GM19099 (cell line): Measurements from ENCODE around the gene FCRLB.
A peak's percentile ranks its signal among the peaks of the same experiment; 100 is the strongest.

Experiments used
- POLR2A ChIP-seq: IDR thresholded peaks from 3 replicates; pipeline ENCODE4 v1.6.1; 2011; ENCODE audit warnings: low read depth; ENCODE audit not compliant: insufficient read length; ENCODE audit errors: extremely low read depth

Gene FCRLB, protein sequence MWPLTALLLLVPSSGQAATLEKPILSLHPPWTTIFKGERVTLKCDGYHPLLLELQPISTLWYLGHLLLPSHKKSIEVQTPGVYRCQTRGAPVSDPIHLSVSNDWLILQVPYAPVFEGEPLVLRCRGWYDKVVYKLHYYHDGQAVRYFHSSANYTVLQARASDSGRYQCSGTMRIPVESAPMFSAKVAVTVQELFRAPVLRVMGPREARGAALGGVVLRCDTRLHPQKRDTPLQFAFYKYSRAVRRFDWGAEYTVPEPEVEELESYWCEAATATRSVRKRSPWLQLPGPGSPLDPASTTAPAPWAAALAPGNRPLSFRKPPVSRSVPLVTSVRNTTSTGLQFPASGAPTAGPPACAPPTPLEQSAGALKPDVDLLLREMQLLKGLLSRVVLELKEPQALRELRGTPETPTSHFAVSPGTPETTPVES

DNA sequence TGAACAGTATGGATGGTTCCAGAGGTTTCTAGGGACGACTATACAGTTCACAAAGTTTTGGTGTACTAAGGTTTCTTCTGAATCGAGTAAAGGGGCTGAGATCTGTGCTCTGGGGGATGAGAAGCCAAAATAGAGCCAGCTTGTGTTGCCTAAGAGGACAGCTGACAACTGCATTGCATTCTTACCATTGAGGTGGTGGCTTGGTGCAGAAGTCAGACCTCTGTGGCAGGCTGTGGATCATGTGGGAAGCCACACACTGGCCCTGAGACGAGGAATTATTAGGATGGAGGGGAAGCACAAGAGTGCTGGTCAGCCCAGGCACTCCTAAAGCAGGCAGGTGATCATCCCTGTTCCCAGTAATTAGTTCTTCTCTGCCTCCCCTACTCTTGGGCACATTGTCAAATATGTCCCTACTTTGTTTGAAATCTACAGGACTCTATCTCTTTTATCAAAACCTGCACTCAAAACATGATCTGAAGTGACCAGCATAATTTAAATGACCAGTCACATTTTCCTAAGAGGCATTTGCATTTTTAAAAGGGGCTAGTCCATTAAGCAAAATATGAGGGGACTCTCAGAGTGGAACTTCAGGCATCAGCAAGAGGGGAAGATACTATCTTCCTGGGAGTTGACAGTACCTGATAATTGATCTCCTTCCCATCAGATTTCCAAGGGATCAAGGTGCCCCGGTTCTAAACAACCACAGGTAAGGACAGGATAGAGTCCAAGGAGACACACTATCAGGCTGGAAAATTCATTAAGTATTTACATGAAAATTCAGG, at the start of gene FCRLB:
FCRLB (plus strand) TSS at position 589 of the 782 bp plus-strand sequence. CDS start 1,129 bp downstream, outside the sequence.
- no peak for TF ChIP-seq POLR2A

DNA sequence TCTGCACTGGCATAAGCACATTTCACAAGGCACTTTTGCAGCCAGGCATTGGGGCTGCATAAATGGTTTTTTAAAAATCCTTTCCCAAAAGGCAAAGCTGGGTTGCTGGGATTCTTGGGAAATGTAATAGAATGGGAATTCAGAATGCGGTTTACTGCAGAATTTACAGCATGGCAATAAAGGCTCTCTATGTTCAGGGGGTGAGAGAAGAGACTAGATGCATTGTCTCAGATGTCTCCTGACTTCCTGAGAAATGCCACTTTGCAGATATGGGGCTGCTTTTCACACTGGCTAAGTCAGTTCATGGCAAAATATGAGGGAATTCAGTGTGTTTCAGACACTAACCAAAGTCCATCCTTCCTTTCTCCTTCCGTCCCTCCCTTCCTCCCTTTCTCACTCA, 44.9 kb upstream of the FCRLB start:
- no peak for TF ChIP-seq POLR2A

GRCh38 chr1:161676958-161677689, 44.2 kb upstream of the FCRLB start:
- no peak for TF ChIP-seq POLR2A

DNA sequence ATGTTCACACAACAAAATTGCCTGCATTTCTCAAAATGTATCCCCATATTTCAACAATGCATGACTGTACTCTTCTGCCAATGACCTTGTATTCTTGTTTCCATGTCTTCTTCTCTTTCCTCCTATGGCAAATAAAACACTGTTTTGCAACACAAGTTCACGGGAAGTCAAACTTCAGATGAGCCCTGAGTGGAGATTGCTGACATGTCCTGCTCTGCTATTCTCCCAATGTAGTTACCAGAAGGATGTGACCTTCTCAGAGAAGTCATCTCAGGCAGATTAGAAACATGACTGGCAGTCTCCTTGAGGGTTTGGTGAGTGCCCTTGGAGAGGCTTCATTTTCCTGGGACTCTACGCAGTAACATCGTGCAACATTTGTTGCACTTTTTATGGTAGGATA, 42.8 kb upstream of the FCRLB start:
- TF ChIP-seq POLR2A = no peak

DNA sequence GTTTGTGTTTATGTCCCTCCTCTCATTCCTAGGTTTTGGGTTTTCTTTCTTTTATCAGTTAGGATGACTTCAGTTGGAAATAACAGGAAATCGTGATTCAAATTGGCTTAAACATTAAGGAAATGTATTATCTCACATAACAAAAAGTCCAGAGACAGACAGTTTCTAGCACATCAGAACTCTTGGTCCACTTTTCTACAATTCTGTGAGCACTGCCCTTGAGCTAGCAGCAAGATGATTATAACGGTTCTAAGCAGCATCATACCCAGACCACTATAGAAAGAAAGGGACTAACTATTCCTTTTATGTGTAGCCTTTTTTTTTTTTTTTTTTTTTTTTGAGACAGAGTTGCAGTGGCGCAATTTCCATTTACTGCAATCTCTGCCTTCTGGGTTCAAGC, 39.5 kb upstream of the FCRLB start:
- TF ChIP-seq POLR2A = no peak

- no peak for TF ChIP-seq POLR2A
These were observed 32.4 kb upstream of the FCRLB start for GRCh38 chr1:161688946-161689345.

GRCh38 chr1:161691846-161692245, 29.5 kb upstream of the FCRLB start:
- TF ChIP-seq POLR2A = no peak

DNA sequence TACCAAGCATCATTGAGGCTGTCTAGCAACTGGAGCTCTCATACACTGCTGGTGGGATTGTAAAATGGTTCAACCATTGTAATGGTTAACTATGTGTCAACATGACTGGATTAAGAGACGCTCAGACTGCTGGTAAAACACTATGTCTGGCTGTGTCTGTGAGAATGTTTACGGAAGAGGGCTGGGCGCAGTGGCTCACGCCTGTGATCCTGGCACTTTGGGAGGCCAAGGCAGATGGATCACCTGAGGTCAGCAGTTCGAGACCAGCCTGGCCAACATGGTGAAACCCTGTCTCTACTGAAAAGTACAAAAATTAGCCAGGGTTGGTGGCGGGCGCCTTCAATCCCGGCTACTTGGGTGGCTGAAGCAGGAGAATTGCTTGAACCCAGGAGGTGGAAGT, 19.1 kb upstream of the FCRLB start:
- no peak for TF ChIP-seq POLR2A

DNA sequence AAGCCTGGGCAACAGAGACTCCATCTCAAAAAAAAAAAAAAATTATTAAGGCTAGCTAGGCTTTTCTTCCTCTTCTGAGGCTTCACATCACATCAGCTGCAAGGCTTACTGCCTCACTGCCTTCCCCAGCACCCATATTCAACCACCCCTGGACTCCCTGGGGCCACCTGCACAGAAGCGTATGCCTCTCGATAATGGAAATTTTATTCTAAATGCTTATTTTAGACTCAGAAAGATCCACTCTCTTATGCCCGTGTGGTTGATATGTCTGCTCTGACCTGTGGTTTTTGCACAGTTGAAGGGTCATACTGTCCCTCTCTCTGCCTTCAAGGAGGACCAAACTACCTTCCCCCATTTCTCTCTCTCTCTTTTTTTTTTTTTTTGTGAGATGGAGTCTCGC, 15.8 kb upstream of the FCRLB start:
- no peak for TF ChIP-seq POLR2A

DNA sequence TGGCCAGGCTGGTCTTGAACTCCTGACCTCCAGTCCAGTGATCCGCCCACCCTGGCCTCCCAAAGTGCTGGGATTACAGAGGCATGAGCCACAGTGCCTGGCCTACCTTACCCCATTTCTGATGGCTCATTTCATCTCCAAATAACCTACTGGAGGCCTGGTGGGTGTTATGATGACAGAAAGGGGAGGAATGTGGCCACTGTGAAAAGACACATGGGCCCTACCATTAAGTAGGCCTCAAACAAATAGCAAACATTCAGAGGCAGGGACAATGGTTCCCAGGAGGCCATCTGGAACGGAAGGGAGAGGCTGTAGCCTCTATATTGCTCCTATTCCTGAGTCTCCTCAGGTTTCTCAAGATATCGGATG, 15.2 kb upstream of the FCRLB start:
- TF ChIP-seq POLR2A = no peak

DNA sequence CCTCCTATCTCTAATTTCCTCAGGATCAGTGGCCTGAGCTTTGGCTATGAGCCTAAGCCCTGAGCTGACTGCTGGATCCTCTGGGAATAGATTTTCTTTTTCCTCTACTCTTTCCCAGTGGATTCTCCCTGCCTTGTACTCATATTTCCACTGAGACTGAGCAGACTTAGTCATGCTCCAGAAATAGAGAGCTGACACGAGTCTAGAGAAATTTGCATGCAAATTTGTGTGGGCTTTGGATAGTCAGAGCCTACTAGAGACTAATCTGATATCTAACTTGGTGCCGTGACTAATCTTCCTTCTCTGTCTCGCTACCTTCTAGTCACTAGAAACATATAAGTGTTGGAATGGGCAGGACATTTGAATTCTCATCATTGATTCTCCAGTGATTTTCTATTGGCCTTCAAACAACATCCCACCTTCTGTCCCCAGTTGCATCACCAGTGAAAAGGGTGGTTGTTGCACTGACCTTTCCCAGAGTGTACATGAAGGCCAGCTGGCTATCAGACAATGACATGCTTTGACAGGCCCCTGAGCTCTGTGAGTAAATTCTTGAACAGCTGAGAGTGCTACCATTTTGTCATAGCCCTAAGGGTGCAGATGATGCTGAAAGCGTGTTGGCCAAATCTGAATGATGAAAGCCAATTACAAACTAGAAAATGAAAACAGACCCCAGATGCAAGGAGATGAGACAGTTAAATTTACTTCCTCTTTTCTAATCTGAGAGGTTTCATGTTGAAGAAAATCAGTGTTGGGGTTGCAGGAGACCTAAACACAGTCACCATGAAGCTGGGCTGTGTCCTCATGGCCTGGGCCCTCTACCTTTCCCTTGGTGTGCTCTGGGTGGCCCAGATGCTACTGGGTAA, 14.6 kb upstream of the FCRLB start, which contains the start of gene FCRLA:
FCRLA (plus strand) TSS at position 748 of the 866 bp plus-strand sequence; CDS start at position 784, 36 bp downstream.
- peak; percentile 82 for TF ChIP-seq POLR2A

DNA sequence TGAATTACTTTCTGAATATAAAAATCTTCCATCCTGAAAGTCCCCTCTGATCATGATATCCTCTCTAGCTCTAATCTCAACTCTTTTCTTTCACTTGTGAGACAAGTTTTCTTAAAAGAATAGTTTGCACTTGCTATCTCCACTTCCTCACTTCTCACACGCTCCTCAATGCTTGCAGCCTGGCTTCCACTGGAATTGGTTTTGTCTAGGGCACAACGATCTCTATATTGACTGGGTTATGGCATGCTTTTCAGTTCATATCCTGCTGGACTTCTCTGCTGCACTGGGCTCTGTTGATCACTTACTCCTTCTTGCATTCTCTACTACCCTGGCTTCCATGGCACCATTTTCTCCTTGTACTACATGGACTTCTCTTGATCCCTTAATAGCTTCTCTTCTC, 13.8 kb upstream of the FCRLB start:
- no peak for TF ChIP-seq POLR2A

- no peak for TF ChIP-seq POLR2A
These were observed 12.0 kb upstream of the FCRLB start for GRCh38 chr1:161709373-161709772.

GRCh38 chr1:161710560-161710959, 10.8 kb upstream of the FCRLB start:
- TF ChIP-seq POLR2A = no peak
